Measurements from ENCODE around the gene COBL.

DNA sequence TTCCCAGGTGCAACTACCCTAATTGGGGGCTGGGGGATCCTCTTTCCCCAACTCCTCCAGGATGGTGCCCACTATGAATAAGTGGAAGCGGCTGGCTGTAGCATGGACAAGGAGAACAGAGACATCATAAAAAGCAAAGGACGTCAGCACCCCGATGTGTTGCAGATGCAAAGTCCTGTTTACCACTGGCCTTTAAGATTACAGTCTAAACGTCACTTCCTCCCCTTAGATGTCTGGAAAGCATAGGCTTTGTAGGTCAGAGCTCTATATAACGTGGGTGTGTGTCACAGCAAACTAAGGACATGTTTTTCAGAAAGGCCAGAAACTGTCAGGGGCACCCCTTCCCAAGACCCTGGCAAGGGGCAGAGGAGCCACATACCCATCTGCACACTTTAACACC lies 7.9 kb downstream of the COBL start:
- TF ChIP-seq POLR2A (IDR thresholded peaks at IDR 0.05), result no peak
- TF ChIP-seq, protein P1, sequence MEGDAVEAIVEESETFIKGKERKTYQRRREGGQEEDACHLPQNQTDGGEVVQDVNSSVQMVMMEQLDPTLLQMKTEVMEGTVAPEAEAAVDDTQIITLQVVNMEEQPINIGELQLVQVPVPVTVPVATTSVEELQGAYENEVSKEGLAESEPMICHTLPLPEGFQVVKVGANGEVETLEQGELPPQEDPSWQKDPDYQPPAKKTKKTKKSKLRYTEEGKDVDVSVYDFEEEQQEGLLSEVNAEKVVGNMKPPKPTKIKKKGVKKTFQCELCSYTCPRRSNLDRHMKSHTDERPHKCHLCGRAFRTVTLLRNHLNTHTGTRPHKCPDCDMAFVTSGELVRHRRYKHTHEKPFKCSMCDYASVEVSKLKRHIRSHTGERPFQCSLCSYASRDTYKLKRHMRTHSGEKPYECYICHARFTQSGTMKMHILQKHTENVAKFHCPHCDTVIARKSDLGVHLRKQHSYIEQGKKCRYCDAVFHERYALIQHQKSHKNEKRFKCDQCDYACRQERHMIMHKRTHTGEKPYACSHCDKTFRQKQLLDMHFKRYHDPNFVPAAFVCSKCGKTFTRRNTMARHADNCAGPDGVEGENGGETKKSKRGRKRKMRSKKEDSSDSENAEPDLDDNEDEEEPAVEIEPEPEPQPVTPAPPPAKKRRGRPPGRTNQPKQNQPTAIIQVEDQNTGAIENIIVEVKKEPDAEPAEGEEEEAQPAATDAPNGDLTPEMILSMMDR (IDR thresholded peaks at IDR 0.05), result no peak
